Activated gamma-delta T cell treated with anti-CD3 and anti-CD28 coated beads, Interleukin-2, amount 50 U/mL, for 16 hours (primary cell): Measurements from ENCODE around the gene SLC25A27.
"Not testable (repeated sequence)": the region's sequence is repeated elsewhere in the genome, so short reads cannot be mapped to it uniquely, and the experiment has no call there.

Experiments
- DNase-seq: peaks from one replicate; pipeline ENCODE4 v3.0.0-alpha.2; 2020; ENCODE audit warnings: low read depth

Gene SLC25A27, protein sequence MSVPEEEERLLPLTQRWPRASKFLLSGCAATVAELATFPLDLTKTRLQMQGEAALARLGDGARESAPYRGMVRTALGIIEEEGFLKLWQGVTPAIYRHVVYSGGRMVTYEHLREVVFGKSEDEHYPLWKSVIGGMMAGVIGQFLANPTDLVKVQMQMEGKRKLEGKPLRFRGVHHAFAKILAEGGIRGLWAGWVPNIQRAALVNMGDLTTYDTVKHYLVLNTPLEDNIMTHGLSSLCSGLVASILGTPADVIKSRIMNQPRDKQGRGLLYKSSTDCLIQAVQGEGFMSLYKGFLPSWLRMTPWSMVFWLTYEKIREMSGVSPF

DNA sequence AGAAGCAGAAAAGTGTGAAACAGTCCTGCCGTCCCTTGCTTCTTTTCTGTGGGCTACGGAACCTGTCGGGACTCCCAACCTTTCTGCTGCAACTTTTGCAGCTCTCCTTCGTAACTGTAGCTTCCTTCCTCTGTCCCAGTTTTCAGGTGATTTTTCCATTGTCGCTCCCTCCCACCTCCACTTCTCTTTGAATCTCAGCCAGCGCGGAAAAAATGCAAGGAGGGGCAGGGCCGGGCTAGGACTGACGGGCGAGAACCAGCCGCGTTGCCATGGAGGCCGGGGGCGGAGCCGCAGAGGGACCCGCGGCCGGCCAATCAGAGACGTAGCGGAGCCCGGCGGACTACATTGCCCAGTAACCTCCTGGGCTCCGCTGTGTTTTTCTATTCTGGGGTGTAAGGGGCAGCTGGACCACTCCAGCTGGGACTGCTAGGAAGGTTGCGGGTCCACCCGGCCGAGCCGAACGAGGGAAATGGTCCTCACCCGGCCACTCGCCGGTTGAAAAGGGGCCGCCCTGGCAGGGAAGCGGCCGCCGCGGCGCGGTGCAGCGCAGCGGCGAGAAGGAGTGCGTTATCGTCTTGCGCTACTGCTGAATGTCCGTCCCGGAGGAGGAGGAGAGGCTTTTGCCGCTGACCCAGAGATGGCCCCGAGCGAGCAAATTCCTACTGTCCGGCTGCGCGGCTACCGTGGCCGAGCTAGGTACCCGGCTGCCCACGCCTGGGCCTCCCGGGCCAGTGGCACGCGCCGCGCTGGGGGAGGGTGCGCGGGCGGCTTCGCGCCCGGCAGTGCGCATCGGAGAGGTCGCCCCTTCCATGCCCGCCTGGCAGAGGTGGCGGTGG is at the start of gene SLC25A27, which contains the start of gene CYP39A1:
TSS of gene SLC25A27 (plus strand) at position 373 of the 836 bp plus-strand sequence. CDS start at position 591, 218 bp downstream.
TSS of gene CYP39A1 (minus strand) at position 216 of the 836 bp plus-strand sequence. CDS start 236 bp downstream, outside the sequence.
- peak; percentile 56 for DNase-seq

DNA sequence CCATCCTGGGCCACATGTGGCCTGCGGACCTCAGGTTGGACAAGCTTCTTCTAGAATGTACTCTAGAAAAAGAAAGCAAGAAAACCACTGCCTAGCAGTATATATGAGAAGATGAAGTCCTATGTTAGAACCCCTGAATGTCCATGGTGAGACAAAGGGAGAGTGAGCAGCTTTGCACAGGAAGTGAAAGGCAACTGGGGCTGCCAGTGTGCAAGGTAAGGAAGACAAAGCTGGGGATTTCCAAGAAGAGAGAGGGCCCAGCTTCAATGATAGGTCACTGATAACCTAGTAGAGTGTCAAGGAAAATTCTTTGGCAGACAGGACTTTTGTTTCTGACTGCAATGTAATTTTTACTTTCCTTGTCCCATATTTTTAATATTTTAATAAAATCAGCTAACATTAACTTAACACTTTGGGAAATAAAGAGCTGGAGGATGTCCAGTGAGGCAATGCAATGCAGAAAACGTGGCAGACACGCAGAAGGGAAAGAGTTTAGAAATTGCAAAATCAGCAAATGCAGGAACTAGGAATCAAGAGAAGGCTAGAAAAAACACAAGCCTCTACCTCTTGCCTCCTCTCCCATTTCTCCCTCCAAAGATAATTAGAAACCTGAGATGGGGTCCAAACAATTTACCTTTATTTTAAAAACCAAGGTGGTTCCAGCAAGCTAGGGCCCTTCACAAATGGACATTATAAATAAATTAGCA is 47.5 kb upstream of the SLC25A27 start:
- no peak for DNase-seq

DNA sequence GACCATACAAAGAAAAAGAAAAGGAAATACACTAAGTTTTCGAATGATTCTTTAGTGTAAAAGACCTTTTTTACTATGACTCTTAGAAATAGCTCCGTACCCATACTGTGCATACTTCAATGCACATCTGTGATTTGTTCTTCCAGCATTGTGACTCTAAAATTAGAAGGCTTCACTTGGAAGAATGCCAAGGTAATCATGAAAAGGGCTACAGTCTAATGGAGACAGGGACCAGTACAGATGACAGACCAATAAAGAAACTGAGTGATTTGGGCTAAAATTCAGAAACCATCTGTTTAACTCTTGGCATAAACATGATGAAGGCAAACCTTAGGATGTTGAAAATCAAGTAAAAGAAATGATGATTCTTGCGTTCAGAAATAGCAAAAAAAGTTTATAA is 46.4 kb upstream of the SLC25A27 start:
- DNase-seq: no peak

DNA sequence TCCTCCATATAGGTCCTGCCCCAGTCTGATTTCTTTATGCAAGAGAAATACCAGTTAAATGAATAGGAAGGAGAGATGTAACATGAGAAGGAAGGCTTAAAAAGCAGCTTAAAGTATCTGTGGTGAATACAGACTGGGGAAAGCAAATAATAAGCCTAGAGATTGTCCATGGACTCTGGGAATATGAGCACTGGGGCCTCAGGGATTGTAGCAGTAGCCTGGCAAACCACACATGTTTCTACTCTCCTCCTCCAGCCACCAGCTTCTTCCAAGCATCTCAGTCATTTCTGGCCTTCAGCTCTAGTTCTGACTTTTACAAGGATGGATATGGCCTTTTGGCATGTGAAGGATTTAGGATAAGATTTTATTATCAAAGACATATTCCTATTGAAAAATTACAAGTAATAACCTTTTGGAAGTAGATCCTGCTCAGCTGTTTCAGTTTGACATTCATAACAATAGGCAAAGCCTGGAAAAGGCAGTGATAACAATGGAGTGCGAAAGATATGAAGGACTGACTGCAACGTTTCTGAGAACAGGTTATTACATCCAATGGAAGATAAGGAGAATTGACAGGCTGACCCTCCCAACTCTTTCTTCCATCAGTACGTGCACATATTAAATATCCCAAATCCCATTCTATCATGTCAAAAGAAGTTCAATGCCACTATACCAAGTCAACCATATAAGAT is 41.8 kb upstream of the SLC25A27 start:
- no peak for DNase-seq

DNA sequence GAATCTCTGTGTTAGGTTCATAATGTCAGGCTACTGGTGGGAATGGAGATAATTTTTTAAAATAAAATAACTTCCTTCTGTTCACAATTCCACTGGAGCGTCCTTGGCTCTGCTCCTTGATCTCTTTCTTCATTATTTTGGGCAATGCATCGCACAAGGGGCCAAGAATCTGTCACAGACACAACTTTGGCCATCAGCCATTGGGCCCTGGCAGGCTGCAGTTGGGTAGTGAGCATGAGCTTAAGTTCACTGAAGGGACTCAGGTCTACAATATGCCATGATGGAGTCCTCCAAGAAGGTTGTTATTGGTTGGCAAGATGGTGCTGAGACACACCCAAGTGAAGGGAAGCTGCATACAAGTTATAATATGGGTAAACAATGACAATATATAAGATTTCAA is 40.1 kb upstream of the SLC25A27 start:
- DNase-seq: no peak

DNA sequence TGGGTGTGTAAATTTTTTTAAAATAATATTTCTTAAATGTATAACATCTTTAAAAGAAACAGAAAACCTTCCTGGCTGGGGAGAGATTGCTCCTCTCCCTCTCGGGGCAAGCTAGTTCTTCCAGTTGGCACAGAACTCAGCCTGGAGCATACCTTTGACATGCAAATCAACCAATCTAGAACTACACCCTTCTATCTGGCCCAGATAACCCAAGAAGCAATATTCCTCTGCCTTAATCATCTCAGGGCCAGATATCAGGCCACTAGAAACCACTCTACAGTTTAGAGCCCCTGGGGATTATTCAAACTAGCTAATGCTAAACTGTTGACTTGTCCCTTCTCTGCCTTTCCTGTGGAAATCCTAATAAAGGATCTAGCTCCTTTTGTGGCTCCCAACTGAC is 34.0 kb upstream of the SLC25A27 start:
- no peak for DNase-seq

DNA sequence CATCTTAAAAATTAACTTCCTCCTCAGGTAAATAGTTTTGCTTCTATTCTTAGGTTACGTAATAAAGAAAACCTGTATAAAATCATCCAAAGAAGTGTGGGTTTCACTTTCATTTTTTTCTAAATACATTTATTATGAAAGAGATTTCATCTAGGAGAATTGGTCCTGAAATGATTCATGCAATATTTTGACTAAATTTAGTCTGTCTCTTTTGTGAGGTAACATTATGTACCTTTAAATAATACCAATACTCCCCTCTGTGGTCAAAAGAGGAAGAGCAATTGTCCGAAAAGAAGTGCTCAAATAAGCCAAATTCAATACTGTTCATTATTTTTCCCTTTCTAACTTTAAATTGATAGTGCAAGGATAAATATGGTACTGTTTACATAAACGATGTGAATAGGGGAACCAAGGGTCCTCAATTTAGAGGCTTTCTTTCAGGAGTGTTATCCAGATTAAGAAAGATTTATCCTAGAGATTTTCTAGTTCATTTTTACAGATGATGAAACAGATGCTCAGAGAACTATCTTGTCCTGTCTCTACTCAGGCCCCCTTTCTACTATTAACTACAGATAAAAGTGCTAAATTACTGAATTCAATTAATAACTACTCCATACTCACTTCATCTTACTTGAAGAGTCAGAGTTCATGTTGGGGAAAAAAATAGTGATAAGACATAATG is 26.4 kb upstream of the SLC25A27 start:
- DNase-seq: no peak

DNA sequence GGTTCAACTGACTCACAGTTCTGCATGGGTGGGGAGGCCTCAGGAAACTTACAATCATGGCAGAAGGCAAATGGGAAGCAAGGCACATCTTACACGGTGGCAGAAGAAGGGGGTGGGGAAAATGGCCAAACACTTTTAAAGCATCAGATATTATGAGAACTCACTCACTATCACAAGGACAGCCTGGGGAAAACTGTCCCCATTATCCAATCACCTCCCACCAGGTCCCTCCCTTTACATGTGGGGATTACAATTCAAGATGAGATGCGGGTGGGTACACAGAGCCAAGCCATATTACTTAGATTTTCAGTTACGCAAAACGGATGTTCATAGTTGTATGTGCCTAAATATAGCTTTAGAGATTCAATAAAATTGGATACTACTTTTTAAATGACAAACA is 25.8 kb upstream of the SLC25A27 start:
- no peak for DNase-seq

DNA sequence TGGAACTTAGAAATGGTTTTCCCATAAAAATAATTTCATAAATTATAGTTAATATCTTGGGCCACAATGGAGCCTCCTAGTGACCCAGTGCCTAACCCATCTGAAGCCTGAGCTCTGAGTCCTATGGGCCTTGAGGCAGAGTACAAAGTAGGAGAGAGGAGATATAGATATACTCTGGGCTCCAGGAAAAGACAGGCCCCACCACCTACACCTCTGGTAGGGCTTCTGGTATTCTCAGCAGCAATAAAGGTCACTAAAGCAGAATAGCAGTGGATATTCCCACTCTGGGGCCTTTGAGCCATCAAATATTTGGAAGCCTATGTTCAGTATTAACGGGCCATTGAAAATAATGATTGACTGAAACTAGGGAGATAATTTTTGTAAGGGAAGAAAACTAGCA is 24.3 kb upstream of the SLC25A27 start:
- no peak for DNase-seq

DNA sequence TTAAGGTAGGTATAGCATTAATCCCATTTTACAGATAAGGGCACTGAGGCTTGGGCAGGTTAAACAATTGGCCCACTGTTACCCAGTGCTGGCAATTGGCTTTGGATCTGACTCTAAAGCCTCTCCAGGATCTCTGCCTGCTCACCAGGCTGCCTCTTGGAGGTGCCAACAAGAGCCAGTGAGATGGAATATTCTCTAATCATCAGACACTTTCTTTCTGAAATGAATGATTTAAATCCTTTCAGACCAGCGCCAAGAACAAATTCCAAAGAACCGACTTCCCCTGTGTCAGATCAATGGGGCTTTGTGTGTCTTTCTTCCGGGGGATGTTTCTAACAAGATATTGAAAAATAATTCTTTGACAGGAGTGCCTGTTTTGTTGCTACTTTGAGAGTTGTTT is 23.8 kb upstream of the SLC25A27 start:
- no peak for DNase-seq

DNA sequence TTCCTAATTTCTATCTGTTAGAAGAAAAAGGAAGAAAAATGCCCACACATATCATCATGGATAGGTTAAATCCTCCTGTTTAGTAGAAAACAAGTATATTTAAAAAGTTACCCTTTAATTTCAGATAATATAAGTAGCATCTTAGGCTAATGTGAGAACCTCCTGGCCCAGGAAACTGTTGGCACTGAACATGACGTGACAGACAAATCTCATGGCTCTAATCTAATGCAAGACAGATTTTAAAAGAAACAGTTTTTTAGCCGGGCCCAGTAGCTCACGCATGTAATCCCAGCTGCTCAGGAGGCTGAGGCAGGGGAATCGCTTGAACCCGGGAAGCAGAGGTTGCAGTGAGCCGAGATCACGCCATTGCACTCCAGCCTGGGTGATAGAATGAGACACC is 23.1 kb upstream of the SLC25A27 start:
- DNase-seq: no peak

DNA sequence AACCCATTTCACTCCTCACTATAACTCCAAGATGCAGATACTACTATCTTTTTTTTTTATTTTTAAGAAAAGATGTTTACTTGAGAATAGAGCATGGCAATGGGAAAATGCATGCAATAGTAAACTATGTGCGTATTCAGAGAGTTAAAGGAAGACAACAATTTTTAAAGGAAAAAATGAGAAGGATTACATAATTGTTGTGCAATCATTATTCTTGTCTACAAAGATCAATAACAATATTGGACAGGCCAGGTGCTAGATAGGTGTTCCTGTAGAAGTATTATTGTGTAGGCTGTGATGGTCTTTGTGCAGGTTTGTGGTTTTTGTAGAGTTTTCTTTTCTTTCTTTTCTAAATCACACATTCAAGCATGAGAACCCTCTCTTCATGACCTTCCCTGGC is 20.7 kb upstream of the SLC25A27 start:
- no peak for DNase-seq

DNA sequence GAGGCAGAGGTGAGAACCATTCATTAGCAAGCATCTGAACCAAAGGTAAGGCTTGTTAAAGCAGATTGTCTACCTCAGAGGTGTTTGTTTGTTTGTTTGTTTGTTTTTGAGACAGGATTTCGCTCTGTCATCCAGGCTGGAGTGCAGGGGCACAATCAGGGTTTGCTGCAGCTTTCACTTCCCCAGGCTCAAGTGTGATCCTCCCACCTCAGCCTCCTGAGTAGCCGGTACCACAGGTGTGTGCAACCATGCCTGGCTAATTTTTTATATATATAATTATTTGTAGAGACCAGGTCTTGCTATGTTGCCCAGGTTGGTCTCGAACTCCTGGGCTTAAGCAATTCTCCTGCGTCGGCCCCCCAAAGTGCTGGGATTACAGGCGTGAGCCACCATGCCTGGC is 17.3 kb upstream of the SLC25A27 start:
- no peak for DNase-seq

DNA sequence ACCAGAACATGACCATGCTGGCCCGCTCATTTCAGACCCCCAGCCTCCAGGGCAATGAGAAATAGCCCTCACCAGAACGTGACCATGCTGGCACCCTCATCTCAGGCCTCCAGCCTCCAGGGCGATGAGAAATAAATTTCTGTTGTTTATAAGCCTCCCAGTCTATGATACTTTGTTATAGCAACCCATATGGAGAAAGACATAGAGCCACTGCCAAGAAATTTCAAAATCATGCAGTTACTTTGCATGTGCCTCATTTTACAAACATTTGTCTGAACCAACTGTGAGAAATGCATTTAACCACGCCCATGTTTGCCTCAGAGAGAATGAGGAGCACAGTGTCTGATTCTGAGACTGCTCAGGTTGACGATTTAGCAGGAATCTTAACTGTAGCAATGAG is 15.6 kb upstream of the SLC25A27 start:
- DNase-seq: no peak

DNA sequence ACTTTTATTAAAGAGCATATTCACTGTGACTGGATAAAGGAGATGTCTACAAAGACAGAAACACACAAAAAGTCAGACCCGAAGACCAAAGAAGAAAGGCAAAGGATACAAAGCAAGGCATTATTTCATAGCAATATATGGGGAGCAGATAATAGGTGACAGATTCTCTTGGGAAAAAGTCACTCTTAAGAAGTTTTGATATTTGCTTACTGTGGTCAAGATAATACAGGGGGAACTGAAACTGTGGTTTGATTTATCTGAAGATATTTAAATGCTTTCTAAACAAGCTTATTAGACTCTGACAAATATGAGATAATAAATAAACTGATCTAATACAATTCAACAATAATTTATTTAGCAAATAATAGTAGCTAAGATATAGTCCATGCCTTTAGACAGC is 14.8 kb upstream of the SLC25A27 start:
- DNase-seq: no peak

DNA sequence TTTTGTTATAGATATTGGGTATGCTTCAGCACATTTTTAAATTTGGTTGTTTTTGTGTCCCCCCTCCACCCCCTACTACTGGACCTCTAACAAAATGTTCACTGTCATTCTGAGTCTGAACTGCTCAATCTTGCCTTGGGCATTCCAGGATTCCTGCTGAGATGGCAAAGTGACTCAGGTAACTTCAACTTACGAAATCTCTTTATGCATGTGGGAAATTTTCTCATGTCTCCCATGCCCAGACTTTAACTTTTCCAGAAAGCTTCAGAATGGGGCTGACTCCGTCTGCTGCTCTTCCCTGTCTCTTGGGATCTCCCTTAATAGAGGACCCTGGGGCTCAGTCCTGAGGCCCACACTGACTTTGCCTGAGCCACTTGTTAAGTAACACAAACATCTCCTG is 14.1 kb upstream of the SLC25A27 start:
- no peak for DNase-seq

DNA sequence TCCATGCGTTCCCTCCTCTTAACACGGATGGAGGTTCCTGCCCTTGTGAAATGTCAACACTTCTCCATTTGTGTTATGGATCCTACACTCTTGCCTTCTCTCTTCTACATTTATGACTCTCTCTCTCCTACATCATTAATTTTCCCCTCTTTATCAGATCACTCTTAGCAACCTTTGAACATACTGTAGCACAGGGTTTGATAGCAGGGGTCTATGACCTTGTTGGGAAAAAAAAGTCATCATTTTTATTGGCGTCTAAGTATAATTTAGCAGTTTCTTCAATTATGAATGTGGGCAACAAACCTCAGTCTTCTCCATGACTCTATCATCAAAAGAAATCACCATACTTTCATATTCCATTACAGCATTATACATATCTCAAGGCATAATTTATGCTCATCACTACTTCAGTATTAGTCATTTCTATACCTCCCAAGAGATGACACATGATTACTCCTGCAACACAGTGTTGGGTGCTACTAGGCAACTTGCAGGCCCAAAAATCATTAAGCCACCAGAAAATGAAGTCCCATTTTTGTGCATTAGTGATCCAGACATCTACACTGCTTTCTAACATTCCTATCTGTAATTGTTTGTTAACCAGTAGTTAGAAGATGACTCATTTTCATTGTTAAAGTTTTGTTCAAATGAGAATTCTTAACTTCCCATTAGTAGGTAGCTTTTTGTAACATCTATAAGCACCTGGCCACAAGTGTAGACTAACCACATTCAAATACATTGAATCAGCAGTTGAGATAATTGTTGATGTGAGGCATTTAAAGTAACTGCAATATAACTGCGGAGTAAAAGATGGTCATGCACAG is 9.6 kb upstream of the SLC25A27 start:
- no peak for DNase-seq

DNA sequence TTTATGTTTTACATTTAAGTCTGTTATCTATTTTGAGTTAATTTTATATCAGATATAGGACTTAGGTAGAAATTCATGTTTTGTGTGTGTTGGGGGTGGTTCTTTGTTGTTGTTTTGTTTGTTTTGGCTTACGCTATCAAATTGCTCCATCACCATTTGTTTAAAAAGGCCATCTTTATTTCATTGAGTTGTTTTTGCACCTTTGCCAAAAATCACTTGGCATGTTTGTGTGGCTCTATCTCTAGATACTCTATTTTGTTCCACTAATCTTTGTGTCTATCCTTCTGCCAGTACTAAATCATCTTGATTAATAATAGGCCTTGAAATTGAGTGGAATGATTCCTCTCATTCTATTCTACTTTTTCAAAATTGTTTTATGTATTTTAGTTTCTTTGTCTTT is 7.5 kb upstream of the SLC25A27 start:
- no peak for DNase-seq

DNA sequence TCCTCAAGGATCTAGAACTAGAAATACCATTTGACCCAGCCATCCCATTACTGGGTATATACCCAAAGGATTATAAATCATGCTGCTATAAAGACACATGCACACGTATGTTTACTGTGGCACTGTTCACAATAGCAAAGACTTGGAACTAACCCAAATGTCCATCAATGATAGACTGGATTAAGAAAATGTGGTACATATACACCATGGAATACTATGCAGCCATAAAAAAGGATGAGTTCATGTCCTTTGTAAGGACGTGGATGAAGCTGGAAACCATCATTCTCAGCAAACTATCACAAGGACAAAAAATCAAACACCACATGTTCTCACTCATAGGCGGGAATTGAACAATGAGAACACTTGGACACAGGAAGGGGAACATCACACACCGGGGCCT is 4.7 kb upstream of the SLC25A27 start:
- DNase-seq: not testable (repeated sequence)

DNA sequence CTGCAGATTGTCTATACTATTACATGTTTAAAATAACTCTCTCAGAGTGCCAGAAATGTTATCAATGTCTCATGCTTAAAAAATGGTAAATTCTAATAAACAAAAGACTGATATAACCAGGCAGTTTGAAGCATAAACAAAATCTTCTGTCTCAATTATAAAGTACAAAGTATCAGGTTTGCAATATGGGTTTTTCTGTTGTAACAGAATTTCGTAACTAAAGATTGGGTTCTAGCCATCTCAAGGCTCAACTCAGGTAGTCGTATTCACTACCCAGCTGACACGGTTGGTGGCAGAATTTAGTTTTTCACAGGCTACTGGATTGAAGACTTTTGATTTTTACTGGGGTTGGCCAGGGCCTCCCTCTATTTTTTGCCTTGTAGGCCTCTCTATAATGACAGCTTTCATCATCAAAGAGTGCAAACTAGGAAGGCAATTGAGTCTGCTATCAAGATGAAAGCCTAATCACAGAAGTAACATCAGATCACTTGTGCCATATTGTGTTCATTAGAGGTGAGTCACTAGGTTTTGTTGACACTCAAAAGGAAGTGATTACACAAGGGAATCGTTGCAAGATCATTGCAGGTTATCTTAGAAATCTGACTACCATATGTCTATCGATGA is 3.8 kb upstream of the SLC25A27 start:
- no peak for DNase-seq
